ENCODE results near the gene MCEE. TPM values are rescaled to one million over a fixed set of nuclear protein-coding genes. Genes with fewer than 3 reads are reported as not detected.
A peak's percentile ranks its signal among the peaks of the same experiment; 100 is the strongest.
"Not testable (repeated sequence)": the region's sequence is repeated elsewhere in the genome, so short reads cannot be mapped to it uniquely, and the experiment has no call there.

Gene MCEE
- total RNA-seq, 4 donors from 2014 or later: 19.0 to 45.2 (median 33.3) TPM

DNA sequence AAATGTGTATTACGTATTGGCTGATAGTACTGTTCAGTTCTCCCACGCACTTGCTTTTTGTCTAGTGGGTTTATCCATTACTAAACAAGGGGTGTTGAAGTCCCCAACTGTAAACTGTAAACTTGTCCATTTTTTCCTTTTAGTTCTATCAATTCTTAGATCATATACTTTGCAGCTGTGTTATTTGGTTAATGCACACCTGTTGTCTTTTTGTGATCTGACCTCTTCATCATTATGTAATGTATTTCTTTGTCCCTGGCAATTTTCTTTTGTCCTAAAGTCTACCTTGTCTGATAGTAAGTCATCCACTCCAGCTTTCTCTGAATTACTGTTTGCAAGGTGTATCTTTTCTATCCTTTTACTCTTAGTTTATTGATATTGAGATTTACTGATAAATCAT lies 21.9 kb downstream of the MCEE start:
- TF ChIP-seq POLR2A (IDR thresholded peaks at IDR 0.05) (no peak), CTCF (IDR thresholded peaks at IDR 0.05) (no peak)
- H3K4me3 ChIP-seq (ENCODE audit: low read depth, poor library complexity, severe bottlenecking): no peak overlapping the region
- 90 to 97% methylated on average over 2 of the region's 2 CpGs for WGBS, 2 donors
- no peak for DNase-seq (ENCODE audit: low spot score in 2 of 2)
- intact Hi-C loops (cut with DNase I; ENCODE audit: low total_unique reads): no loop called here

DNA sequence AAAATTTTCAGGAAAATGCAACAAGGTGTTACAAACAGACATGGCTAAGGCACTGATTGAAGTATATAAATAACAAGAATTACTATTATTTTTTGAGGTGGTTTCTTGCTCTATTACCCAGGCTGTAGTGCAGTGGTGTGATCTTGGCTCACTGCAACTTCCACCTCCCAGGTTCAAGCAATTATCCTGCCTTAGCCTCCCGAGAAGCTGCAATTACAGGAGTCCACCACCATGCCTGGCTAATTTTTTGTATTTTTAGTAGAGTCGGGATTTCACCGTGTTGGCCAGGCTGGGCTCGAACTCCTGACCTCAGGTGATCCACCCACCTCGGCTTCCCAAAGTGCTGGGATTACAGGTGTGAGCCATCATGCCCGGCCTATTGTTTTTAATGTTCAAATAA lies 23.6 kb downstream of the MCEE start:
- H3K4me3 ChIP-seq (ENCODE audit: low read depth, poor library complexity, severe bottlenecking); DNase-seq (ENCODE audit: low spot score in 2 of 2); intact Hi-C loops (cut with DNase I; ENCODE audit: low total_unique reads): not testable (repeated sequence)
- 82 to 84% methylated on average over 6 of the region's 6 CpGs for WGBS, 2 donors

GRCh38 chr2:71103809-71104208 lies 26.2 kb downstream of the MCEE start:
- TF ChIP-seq CTCF (IDR thresholded peaks at IDR 0.05): no peak
- TF ChIP-seq POLR2A (IDR thresholded peaks at IDR 0.05): no peak
- H3K4me3 ChIP-seq (ENCODE audit: low read depth, poor library complexity, severe bottlenecking): no peak overlapping the region
- no peak for DNase-seq (ENCODE audit: low spot score in 2 of 2)
- 69 to 83% methylated on average over 3 to 5 of the region's 5 CpGs for WGBS, 2 donors
- intact Hi-C loops (cut with DNase I; ENCODE audit: low total_unique reads): no loop called here

DNA sequence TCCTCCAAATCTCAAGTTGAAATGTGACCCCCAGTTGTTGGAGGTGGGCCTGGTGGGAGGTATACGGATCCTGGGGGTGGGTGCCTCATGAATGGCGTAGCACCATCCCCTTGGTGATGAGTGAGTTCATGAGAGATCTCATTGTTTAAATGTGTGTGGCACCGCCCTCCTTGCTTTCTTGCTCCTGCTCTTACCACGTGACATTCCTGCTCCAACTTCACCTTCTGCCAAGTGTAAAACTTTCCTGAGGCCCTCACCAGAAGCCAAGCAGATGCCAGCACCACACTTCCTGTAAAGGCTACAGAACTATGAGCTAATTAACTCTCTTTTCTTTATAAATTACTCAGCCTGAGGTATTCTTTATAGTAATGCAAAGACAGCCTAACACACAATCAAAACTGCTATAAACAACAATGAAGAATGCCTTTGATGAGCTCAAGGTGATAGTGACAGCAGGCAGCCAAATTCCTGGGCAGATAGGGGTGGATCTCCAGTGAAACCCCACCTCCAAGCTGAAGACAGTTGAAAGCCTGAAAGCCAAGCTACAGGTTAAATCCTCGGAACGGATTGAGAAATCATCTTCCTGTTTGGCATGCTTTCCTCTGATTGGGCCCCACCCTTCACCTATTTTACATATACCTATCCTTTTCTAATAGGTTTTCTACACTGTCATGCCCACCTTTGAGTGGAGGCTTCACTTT lies 26.9 kb downstream of the MCEE start:
- WGBS, 2 donors: 26 to 41% methylated on average over 6 of the region's 6 CpGs
- no peak for DNase-seq (ENCODE audit: low spot score in 2 of 2)
- TF ChIP-seq POLR2A (IDR thresholded peaks at IDR 0.05): no peak
- no peak for TF ChIP-seq CTCF (IDR thresholded peaks at IDR 0.05)
- intact Hi-C loops (cut with DNase I; ENCODE audit: low total_unique reads): no loop called here
- no peak overlapping the region for H3K4me3 ChIP-seq (ENCODE audit: low read depth, poor library complexity, severe bottlenecking)

DNA sequence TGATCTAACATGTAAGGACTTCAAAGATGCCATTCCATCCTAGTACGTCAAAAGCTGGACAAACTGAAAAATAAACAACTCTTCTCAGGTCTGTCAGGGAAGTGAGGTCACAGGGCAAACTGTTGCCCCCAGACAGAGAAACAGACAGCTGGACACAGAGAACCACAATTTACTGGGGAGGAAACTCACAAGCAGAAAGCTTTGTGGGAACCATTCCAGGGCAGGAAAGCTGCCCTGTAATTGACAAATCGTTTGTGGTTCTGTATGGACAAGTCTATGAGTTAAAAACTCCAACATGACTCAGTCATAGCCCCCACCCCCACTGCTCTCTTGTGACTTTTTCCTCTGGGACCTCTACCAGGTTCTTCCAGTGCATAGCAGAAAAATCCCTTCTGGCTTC lies 28.4 kb downstream of the MCEE start:
- intact Hi-C loops (cut with DNase I; ENCODE audit: low total_unique reads): no loop called here
- H3K4me3 ChIP-seq (ENCODE audit: low read depth, poor library complexity, severe bottlenecking): no peak overlapping the region
- no peak for TF ChIP-seq POLR2A (IDR thresholded peaks at IDR 0.05)
- TF ChIP-seq CTCF (IDR thresholded peaks at IDR 0.05): no peak
- WGBS, 2 donors: 21 to 29% methylated on average over 2 of the region's 2 CpGs
- peak in 1 of 2 donors; percentile 34 for DNase-seq (ENCODE audit: low spot score in 2 of 2)

- TF ChIP-seq POLR2A (IDR thresholded peaks at IDR 0.05) (no peak), CTCF (IDR thresholded peaks at IDR 0.05) (no peak)
- intact Hi-C loops (cut with DNase I; ENCODE audit: low total_unique reads): no loop called here
- H3K4me3 ChIP-seq (ENCODE audit: low read depth, poor library complexity, severe bottlenecking): no peak overlapping the region
- WGBS, 2 donors: 7% methylated on average over 3 of the region's 3 CpGs
- DNase-seq (ENCODE audit: low spot score in 2 of 2): peak; percentile 48 to 89
Observed at GRCh38 chr2:71100195-71100964, 29.6 kb downstream of the MCEE start.

DNA sequence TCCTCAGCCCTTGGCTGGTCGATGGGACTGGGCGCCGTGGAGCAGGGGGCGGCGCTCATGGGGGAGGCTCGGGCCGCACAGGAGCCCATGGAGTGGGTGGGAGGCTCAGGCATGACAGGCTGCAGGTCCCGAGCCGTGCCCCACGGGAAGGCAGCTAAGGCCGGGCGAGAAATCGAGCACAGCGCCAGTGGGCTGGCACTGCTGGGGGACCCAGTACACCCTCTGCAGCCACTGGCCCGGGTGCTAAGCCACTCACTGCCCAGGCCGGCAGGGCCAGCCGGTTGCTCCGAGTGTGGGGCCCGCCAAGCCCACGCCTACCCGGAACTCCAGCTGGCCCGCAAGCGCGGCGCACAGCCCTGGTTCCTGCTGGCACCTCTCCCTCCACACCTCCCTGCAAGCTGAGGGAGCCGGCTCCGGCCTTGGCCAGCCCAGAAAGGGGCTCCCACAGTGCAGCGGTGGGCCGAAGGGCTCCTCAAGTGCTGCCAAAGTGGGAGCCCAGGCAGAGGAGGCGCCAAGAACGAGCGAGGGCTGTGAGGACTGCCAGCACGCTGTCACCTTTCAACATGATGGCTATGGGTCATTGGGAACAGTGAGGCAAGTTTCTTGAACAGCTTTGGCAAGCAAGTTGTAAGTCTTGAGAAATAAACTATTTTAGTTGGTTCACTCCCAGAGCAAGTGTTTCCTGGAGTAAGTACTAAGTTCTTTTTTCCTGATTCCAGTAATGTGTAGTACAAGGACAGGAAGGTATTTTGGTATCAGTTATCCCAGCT lies 37.4 kb downstream of the MCEE start:
- DNase-seq (ENCODE audit: low spot score in 2 of 2); intact Hi-C loops (cut with DNase I; ENCODE audit: low total_unique reads); H3K4me3 ChIP-seq (ENCODE audit: low read depth, poor library complexity, severe bottlenecking): not testable (repeated sequence)
- WGBS, 2 donors: 91% methylated on average over 26 to 33 of the region's 33 CpGs

GRCh38 chr2:71091808-71092207 lies 38.2 kb downstream of the MCEE start:
- H3K4me3 ChIP-seq (ENCODE audit: low read depth, poor library complexity, severe bottlenecking); intact Hi-C loops (cut with DNase I; ENCODE audit: low total_unique reads); DNase-seq (ENCODE audit: low spot score in 2 of 2): not testable (repeated sequence)
- WGBS, 2 donors: 88% methylated on average over 7 to 8 of the region's 9 CpGs

DNA sequence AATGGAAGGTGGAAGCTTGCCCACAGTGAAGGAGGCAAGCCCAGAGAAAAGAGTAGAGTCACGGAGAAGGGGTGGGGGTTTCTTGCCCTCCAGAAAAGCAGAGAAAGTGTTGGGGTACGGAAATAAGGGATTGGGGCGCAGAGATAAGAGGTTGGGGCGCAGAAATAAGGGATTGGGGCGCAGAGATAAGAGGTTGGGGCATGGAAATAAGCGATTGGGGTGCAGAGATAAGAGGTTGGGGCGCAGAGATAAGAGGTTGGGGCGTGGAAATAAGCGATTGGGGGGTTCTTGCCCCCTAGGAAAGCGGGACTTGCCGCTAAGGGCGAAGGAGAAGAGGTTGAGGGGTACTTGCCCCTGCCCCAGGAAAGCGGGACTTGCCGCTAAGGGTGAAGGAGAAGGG lies 40.6 kb downstream of the MCEE start:
- WGBS, 2 donors: 86 to 89% methylated on average over 14 of the region's 14 CpGs
- DNase-seq (ENCODE audit: low spot score in 2 of 2); intact Hi-C loops (cut with DNase I; ENCODE audit: low total_unique reads); H3K4me3 ChIP-seq (ENCODE audit: low read depth, poor library complexity, severe bottlenecking): not testable (repeated sequence)

All from lower leg skin (tissue), 4 donors.